ENCODE results near the gene ELAVL1.

ELAVL1 gene

DNA sequence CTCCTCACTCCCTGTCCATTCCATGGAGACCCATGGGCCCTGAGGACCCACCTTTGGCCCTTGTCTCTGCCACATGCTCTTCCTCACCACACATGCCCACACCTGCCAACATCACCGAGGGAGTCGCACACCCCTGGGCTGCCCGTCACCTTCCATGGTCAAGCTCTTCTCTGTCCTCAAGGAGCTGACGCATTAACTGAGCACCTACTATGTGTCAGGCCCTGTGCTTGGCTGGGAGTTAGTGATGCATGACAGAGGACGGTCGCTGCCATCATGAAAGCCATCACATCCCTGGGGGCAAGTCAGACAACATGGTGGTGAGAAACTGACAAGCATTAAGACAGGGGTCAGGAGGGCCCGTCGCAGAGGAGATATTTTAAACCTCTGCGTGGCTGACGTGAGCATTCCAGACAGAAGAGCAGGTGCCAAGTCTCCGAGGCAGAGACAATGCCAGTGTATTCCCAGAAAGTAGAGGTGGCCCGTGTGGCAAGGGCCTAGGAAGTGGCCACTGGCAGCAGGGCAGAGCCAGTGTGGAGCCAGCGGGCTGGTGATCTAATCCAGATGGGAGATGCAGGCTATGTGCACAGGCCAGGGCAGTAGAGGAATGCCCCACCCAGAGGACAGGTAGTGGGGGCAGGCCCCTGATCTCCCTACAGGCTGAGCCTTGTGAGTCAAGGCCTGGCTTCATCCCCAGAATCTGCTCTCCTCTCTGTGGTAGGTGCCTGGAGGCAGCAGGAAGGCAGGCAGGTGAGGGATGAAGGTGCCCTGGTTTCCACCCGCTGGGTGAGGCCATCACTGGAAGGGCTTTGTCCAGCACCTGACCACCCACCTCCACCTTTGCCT is 21.2 kb downstream of the ELAVL1 start:
- no peak for DNase-seq

GRCh38 chr19:7983286-7983950 is 22.0 kb downstream of the ELAVL1 start:
- no peak for DNase-seq

GRCh38 chr19:7982651-7983099 is 22.8 kb downstream of the ELAVL1 start:
- no peak for DNase-seq

DNA sequence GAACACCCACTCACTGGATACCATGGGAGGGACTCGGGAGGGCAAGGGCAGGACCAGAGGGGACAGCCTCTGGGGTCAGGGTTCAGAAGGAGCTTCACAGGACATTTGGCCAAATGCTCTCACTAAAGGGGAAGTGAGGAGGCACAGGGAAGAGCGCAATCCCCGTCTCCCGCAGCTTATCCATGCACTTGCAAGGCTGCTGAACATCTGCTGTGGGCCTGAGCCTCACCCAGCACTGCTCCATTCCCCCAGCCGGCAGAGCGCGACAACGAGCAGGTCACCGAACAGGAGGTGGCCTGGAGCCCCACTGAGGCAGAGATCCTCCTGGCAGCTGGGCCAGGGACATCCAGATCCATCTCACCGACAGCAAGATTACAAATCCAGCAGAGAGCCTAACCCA is 23.3 kb downstream of the ELAVL1 start:
- no peak for DNase-seq

DNA sequence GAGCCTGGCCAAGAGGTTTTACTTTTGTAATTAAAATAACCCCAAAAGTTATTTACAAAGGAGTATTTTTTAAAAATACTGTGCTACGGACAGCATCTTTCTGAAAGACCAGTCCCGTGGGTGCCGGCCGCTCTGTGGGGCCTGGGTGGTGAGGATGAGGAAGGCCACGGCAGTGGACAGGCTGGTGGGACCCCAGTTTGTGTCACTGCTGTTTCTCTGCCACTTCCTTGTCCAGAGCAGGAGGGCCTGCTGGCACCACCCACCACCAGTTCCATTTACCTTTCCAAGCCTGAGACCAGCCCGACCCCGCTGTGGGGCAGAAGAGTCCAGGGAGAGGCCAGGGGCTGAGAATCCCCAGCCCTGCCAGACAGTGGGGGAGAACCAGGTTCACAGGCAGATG is 23.8 kb downstream of the ELAVL1 start:
- no peak for DNase-seq

DNA sequence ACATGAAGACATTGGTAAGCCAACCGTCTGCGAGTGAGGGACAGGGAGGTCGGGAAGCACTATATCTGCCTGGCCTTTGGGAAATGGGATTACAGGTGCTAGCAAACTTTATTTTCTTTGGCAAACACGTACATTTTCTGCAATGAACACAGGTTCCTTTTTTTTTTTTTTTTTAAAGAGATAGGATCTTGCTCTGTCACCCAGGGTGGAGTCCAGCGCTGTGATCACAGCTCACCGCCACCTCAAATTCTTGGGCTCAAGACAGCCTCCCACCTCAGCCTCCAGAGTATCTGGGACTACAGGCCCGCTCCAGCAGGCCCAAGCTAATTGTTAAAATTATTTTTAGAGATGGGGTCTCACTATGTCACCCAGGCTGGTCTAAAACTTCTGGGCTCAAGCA is 24.2 kb downstream of the ELAVL1 start:
- no peak for DNase-seq

- no peak for DNase-seq
These were observed 24.8 kb downstream of the ELAVL1 start for GRCh38 chr19:7980635-7981121.

DNA sequence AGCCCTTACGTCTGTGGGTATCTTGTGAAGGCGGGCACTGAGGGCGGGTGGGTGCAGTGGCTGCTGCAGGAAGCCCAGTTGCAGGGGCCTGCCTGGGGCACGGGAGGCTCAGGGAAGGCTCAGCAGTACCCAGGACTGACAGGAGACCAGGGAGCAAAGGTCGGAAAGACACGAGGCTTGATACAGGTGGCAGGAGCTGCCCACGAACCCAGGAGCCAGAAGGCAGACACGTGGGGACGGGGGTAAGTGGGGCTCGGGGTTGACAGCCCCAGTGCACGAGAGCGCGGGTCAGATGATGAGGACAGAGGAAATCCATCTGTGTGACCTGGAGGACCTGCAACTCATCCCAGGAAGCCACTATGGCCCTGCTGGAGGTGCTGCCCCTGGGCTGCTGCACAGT is 25.3 kb downstream of the ELAVL1 start:
- no peak for DNase-seq

- no peak for DNase-seq
These were observed 25.9 kb downstream of the ELAVL1 start for GRCh38 chr19:7979559-7979958.

- no peak for DNase-seq
These were observed 26.4 kb downstream of the ELAVL1 start for GRCh38 chr19:7979011-7979410.

DNA sequence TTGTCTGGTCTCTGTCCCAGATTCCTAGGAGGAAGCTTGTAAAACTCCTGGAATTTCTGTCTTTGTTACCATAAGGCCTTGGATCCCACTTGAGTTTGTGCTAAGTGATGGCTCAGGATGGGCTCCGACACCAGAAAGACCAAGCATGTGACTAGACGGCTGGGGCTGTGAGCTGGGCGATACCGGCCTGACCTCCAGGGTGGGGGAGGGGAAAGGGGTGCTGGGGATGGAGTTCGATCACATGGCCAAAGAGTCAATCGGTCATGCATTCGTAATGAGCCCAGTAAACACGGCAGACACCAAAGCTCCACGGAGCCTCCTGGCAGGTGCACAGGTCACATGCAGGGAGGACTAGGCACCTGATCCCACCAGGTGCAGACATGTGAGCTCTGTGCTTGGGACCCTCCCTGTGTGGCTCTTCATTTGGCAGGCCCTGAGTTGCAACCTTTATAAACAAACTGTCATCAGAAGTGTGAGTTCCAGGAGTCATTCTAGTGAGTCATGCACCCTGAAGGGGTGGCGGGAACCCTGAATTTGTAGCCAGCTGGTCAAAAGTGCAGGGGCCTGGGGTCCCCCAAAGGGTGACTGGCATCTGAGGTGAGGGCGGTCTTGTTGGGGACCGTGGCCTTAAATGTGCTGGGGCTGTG is 27.1 kb downstream of the ELAVL1 start:
- no peak for DNase-seq

GRCh38 chr19:7977723-7978040 is 27.8 kb downstream of the ELAVL1 start:
- DNase-seq, result no peak

GRCh38 chr19:7977021-7977722 is 28.3 kb downstream of the ELAVL1 start:
- no peak for DNase-seq

DNA sequence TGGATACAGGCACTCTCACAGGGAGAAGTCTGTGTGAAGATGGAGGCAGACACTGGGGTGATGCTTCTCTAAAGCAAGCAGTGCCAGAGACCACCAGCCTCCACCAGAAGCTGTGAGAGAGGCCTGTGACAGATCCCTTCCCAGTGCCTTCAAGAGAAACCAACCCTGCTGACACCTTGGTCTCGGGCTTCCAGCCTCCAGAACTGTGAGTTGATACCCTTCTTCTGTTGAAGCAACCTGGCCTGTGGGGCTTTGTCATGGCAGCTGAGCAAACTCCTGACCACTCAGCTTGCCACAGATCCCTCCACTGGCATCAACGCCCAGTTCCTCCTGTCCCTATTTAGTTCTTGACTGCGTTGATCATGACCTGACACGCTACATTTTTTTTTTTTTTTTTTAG is 29.0 kb downstream of the ELAVL1 start:
- DNase-seq, result no peak

- DNase-seq, result no peak
These were observed 30.4 kb downstream of the ELAVL1 start for GRCh38 chr19:7975037-7975436.

DNA sequence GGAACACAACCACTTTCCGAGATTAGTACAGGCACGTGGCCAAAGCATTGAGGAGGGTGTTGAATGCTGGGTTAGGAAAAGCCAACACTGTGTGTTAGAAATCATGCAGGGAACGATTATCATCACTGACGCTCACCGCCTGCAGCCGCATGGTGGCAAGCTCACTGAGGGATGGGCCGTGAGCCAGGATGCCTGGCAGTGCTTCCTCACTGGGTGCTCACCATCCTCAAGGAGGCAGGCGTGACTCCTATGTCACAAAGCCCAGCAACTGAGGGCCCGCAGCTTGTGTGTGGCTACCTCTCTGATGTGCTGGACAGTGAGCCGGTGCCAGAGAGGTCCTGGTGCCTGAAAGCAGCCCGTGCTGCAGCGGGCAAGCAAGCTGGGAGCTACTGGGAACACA is 31.6 kb downstream of the ELAVL1 start:
- DNase-seq, result no peak

- DNase-seq, result no peak
These were observed 33.6 kb downstream of the ELAVL1 start for GRCh38 chr19:7971553-7972520.

DNA sequence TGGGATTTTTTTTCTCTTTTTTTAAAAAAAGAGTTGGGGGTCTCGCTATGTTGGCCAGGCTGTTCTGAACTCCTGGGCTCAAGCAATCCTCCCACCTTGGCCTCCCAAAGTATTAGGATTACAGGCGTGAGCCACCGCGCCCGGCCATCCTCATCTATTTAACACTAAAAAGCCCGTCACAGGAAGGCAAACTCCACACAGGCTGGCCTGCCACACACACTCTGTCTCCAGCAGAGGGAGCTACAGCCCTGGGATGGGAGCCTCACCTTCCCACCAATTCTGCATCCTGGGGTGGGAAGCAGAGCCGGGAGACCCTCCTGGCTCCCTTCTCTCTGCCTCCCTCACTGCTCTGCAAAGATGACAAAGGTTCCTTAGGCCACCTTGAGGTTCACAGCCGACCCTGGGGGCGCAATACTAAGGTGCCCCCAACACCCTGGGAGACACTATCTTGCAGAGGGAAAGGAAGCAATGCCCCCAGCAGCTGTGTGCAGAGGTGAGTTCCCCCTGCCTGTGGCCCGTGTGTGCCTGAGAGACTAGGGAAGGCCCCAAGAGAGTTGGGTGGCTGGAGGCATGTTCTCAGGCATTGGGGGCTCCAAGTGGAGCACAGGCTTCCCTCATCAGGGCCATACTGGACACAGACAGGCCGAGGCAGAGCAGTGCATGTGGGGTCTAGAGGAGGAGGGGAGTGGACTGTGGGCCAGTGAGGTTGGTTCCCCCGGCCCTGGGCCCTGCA is 34.6 kb downstream of the ELAVL1 start:
- DNase-seq, result peak; percentile 23

- no peak for DNase-seq
These were observed 35.9 kb downstream of the ELAVL1 start for GRCh38 chr19:7969555-7969939.

- DNase-seq, result no peak
These were observed 36.5 kb downstream of the ELAVL1 start for GRCh38 chr19:7968796-7969554.

Measured in stimulated activated CD4-positive, alpha-beta T cell treated with anti-CD3 and anti-CD28 coated beads, Interleukin-4, amount 100 ng/mL, for 24 hours (primary cell).